HepG2 (cell line): ENCODE results near the gene KIFC1. TPM values are rescaled to one million over a fixed set of nuclear protein-coding genes. Genes with fewer than 3 reads are reported as not detected.

Source experiments
- ATAC-seq: fragments of 200-7000 bp; cut with Tn5 transposase; 3 replicates; pipeline ENCODE4 v1.9.1; 2020; ENCODE audit warnings: mild to moderate bottlenecking, moderate library complexity
- BruUV-seq: library from RNA; stranded (reverse); fragments of 400-500 nt; replicated peaks from 2 replicates; lab custom pipeline; 2021; lab: Mats Ljungman, UMichigan
- CTCF ChIA-PET: fragments of 300-600 bp; formaldehyde crosslinking; extraction: SDS; loops from one replicate; lab custom pipeline; 2021; ENCODE audit warnings: low total read pairs, inconsistent platforms, low intra/inter-chr PET ratio; lab: Yijun Ruan, JAX
- POLR2A ChIA-PET: fragments of 350-600 bp; sonication (Branson Sonifier 250); formaldehyde crosslinking; loops from one replicate; lab custom pipeline; 2020; ENCODE audit warnings: antibody characterized with exemption, inconsistent platforms; lab: Yijun Ruan, JAX
- DNase-seq: peaks from one replicate; pipeline ENCODE4 v3.0.0-alpha.2; 2015; ENCODE audit warnings: low spot score
- FAIRE-seq: peaks from 3 replicates; lab custom pipeline; 2011; peaks lifted over from hg19 to GRCh38; lab: Jason Lieb, UNC
- H2AFZ ChIP-seq: one replicate; pipeline ENCODE4 v1.6.1; 2011; ENCODE audit warnings: low read length, inconsistent platforms
- H3K27ac ChIP-seq: fragments of 300-600 bp; 3 replicates; pipeline ENCODE4 v1.8.0; 2011; ENCODE audit warnings: mixed run types, mild to moderate bottlenecking, mixed read lengths, low read length, inconsistent platforms; ENCODE audit not compliant: insufficient read depth; ENCODE audit errors: extremely low read length
- H3K27me3 ChIP-seq, 2 experiments: fragments of 200-600 bp in 1 of 2; 2 replicates in 1 of 2; 3 replicates in 1 of 2; pipeline versions ENCODE4 v1.6.0 to v1.8.0; 2011; ENCODE audit warnings: low read length in 2 of 2, mild to moderate bottlenecking in 2 of 2, moderate library complexity in 2 of 2, inconsistent platforms in 1 of 2; ENCODE audit not compliant: insufficient read depth in 2 of 2, control insufficient read depth in 1 of 2
- H3K36me3 ChIP-seq, 2 experiments: fragments of 200-600 bp in 1 of 2; replicated peaks in 1 of 2; 2 replicates in 1 of 2; 3 replicates in 1 of 2; pipeline versions ENCODE4 v1.5.1 to v1.8.0; 2011; ENCODE audit warnings: low read length in 2 of 2, inconsistent platforms in 1 of 2; ENCODE audit not compliant: insufficient read depth in 2 of 2, control insufficient read depth in 1 of 2
- H3K4me1 ChIP-seq: 2 replicates; pipeline ENCODE4 v1.5.1; 2012; ENCODE audit warnings: low read length, inconsistent platforms; ENCODE audit not compliant: insufficient read depth
- H3K4me2 ChIP-seq: 2 replicates; pipeline ENCODE4 v1.6.0; 2011; ENCODE audit warnings: low read depth, low read length, inconsistent platforms
- H3K4me3 ChIP-seq, 3 experiments: fragments of 200-600 bp in 1 of 3; sonication (generic), shearing (Covaris generic) in 1 of 3; replicated peaks in 1 of 3; 2 replicates each; pipeline ENCODE4 v1.5.1; 2011 to 2016; ENCODE audit warnings: low read length in 3 of 3, inconsistent platforms in 2 of 3, low read depth in 2 of 3, mild to moderate bottlenecking in 2 of 3, control low read depth in 1 of 3, mixed read lengths in 1 of 3; ENCODE audit not compliant: insufficient read depth in 1 of 3
- H3K79me2 ChIP-seq: one replicate; pipeline ENCODE4 v1.6.1; 2011; ENCODE audit warnings: low read length, inconsistent platforms; ENCODE audit not compliant: insufficient read depth
- H3K9ac ChIP-seq: 2 replicates; pipeline ENCODE4 v1.6.0; 2011; ENCODE audit warnings: mild to moderate bottlenecking, low read depth, low read length, inconsistent platforms; ENCODE audit not compliant: insufficient read depth
- H3K9me3 ChIP-seq: 2 replicates; pipeline ENCODE4 v1.5.1; 2012; ENCODE audit warnings: mild to moderate bottlenecking, low read length
- H4K20me1 ChIP-seq: 2 replicates; pipeline ENCODE4 v1.6.0; 2011; ENCODE audit warnings: inconsistent platforms, mild to moderate bottlenecking, low read length, moderate library complexity; ENCODE audit not compliant: insufficient read depth
- ATF1 ChIP-seq: IDR thresholded peaks from 2 replicates; pipeline ENCODE4 v1.6.1; 2016; ENCODE audit warnings: mild to moderate bottlenecking, control low read depth
- FLYWCH1 ChIP-seq: sonication (generic); formaldehyde crosslinking; IDR thresholded peaks from 2 replicates; pipeline ENCODE4 v1.8.1; 2023; ENCODE audit warnings: mild to moderate bottlenecking, missing genetic modification reagents
- GABPA ChIP-seq, 2 experiments: IDR thresholded peaks; 2 replicates each; pipeline ENCODE4 v1.6.1; 2011 to 2016; ENCODE audit warnings: low read depth in 2 of 2, low read length in 1 of 2, missing biosample characterization in 1 of 2, missing genetic modification characterization in 1 of 2
- KDM4B ChIP-seq: sonication (generic); formaldehyde crosslinking; IDR thresholded peaks from 2 replicates; pipeline ENCODE4 v1.4.0; 2020; ENCODE audit warnings: missing genetic modification reagents
- NR2C2 ChIP-seq: sonication (generic); formaldehyde crosslinking; IDR thresholded peaks from 2 replicates; pipeline ENCODE4 v1.4.0; 2020; ENCODE audit warnings: missing genetic modification reagents, mild to moderate bottlenecking, moderate library complexity, borderline replicate concordance
- SMYD3 ChIP-seq: sonication (generic); formaldehyde crosslinking; IDR thresholded peaks from 2 replicates; pipeline ENCODE4 v1.8.1; 2023; ENCODE audit warnings: mild to moderate bottlenecking, missing genetic modification reagents
- SUZ12 ChIP-seq: fragments of 150-350 bp; IDR thresholded peaks from 2 replicates; pipeline ENCODE4 v1.6.1; 2014; ENCODE audit warnings: low read depth, low read length
- YY1 ChIP-seq: IDR thresholded peaks from 2 replicates; pipeline ENCODE4 v1.6.1; 2011; ENCODE audit warnings: low read length, low read depth, moderate library complexity, mild to moderate bottlenecking; ENCODE audit not compliant: insufficient read depth, insufficient replicate concordance
- ZFP37 ChIP-seq: sonication (generic); formaldehyde crosslinking; IDR thresholded peaks from 2 replicates; pipeline ENCODE4 v1.4.0; 2020; ENCODE audit warnings: missing genetic modification reagents, borderline replicate concordance
- ZNF256 ChIP-seq: sonication (generic); formaldehyde crosslinking; conservative IDR thresholded peaks from 2 replicates; pipeline ENCODE4 v1.4.0; 2020; ENCODE audit warnings: missing genetic modification reagents
- ZNF274 ChIP-seq: sonication (generic); formaldehyde crosslinking; IDR thresholded peaks from 2 replicates; pipeline ENCODE4 v1.5.1; 2020; ENCODE audit warnings: mild to moderate bottlenecking, missing genetic modification reagents
- ZNF549 ChIP-seq: sonication (generic); formaldehyde crosslinking; IDR thresholded peaks from 2 replicates; pipeline ENCODE4 v1.5.0; 2020; ENCODE audit warnings: missing genetic modification reagents
- ZNF670 ChIP-seq: sonication (generic); formaldehyde crosslinking; IDR thresholded peaks from 2 replicates; pipeline ENCODE4 v1.8.0; 2022; ENCODE audit warnings: mild to moderate bottlenecking, missing genetic modification reagents, borderline replicate concordance
- ZSCAN9 ChIP-seq: IDR thresholded peaks from 2 replicates; pipeline ENCODE4 v1.6.1; 2016; ENCODE audit warnings: borderline replicate concordance
- WGBS: methylation state at CpG from one replicate; pipeline ENCODE4 v1.1.6; 2017; ENCODE audit warnings: low lambda C conversion rate; 5-methylcytosine and 5-hydroxymethylcytosine counted together
- in situ Hi-C: cut with HindIII; loops from 2 replicates; pipeline ENCODE4 v1.10.0; 2017; ENCODE audit warnings: low pct_unique_long_range_greater_than_20kb; ENCODE audit not compliant: extremely low pct_ligation_motif_present
- intact Hi-C: fragments of 100-400 bp; cut with micrococcal nuclease; formaldehyde crosslinking; loops from one replicate; pipeline ENCODE4 v1.10.0; 2022; ENCODE audit not compliant: unreplicated experiment
- polyA plus RNA-seq, 8 experiments: library from polyadenylated mRNA; depleted of rRNA in 3 of 8; stranded (reverse) in 7 of 8; unstranded in 1 of 8; fragments of >200 nt; fragmentation: Illumina TruSeq in 4 of 8; extraction: Trizol in 4 of 8; gene quantifications; 2 replicates each; pipeline versions ENCODE4 v1.2.1 to v1.2.3, GENCODE V29; 2011 to 2016; ENCODE audit warnings: low read depth in 4 of 8, missing spikeins in 1 of 8, mixed read lengths in 1 of 8; ENCODE audit not compliant: insufficient read depth in 1 of 8
- total RNA-seq, 5 experiments: library from RNA; depleted of rRNA; stranded (reverse); fragments of >200 nt; fragmentation: Illumina TruSeq; extraction: Trizol; gene quantifications; 2 replicates each; pipeline ENCODE4 v1.2.3, GENCODE V29; 2016; ENCODE audit warnings: low read depth in 1 of 5
- TF ChIP-seq, protein P1 (sequence below): sonication (generic); formaldehyde crosslinking; IDR thresholded peaks from 2 replicates; pipeline ENCODE4 v1.4.0; 2020; ENCODE audit warnings: mild to moderate bottlenecking, missing genetic modification reagents
- TF ChIP-seq, protein P2 (sequence below): sonication (generic); formaldehyde crosslinking; IDR thresholded peaks from 2 replicates; pipeline ENCODE4 v1.9.0; 2022; ENCODE audit warnings: missing genetic modification reagents, mild to moderate bottlenecking, borderline replicate concordance
- TF ChIP-seq, protein P3 (sequence below): sonication (generic); formaldehyde crosslinking; IDR thresholded peaks from 2 replicates; pipeline ENCODE4; 2020; ENCODE audit warnings: missing genetic modification reagents, mild to moderate bottlenecking, borderline replicate concordance

KIFC1 gene
- total and polyA plus RNA-seq, 2 of the 13 experiments (the other 11 are each of a cell fraction or from before 2014, with no cell fraction given) = 25.0 to 45.5 TPM

GRCh38 chr6:33344701-33345697 lies 46.6 kb upstream of the KIFC1 start:
- Histone ChIP-seq H3K4me2 (peak overlapping the region; percentile 56), H3K4me1 (peaks cover 5% of the 10 kb centered on the region; the same call in 1 of the 2 replicates), H3K4me3 (0 out of 6 replicates have a peak overlapping the region, but pooled peaks of 1 of the 3 experiments have one; percentile 6), H2AFZ (no peak overlapping the region), H3K79me2 (no peaks in the 10 kb centered on the region), H4K20me1 (no peaks in the 10 kb centered on the region), H3K36me3 (no peaks in the 10 kb centered on the region), H3K9me3 (no peaks in the 10 kb centered on the region), H3K27me3 (peaks cover 0 to 39% of the 10 kb centered on the region in 2 experiments; a peak in 2 of 5 replicates), H3K9ac (no peak overlapping the region), H3K27ac (no peak overlapping the region)
- ATAC-seq = peak; percentile 61
- ChIA-PET CTCF (interaction anchor here (0.8 to 3.7 kb wide), 2 partner anchors 45 to 64 kb away, joined by 3 to 37 read pairs; no protein-coding TSS in a partner anchor), POLR2A (interaction anchor here (1.2 to 2.1 kb wide), 3 partner anchors 27 to 95 kb away, joined by 4 read pairs; partner anchors contain the start of gene ZBTB22)
- peak; percentile 69 for DNase-seq
- in situ Hi-C loops (no loop called here), intact Hi-C loops (loop anchor here (1.0 kb wide), 2 partner anchors 33 to 65 kb away; no protein-coding TSS in a partner anchor)
- no peak for FAIRE-seq
- 14% methylated on average over 22 of the region's 22 CpGs for WGBS
- no TSS peak for BruUV-seq
- TF ChIP-seq, protein P1, sequence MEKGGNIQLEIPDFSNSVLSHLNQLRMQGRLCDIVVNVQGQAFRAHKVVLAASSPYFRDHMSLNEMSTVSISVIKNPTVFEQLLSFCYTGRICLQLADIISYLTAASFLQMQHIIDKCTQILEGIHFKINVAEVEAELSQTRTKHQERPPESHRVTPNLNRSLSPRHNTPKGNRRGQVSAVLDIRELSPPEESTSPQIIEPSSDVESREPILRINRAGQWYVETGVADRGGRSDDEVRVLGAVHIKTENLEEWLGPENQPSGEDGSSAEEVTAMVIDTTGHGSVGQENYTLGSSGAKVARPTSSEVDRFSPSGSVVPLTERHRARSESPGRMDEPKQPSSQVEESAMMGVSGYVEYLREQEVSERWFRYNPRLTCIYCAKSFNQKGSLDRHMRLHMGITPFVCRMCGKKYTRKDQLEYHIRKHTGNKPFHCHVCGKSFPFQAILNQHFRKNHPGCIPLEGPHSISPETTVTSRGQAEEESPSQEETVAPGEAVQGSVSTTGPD (CRISPR knock-in tag) = no peak
- no peak for TF ChIP-seq ZNF256 (CRISPR knock-in tag)
- no peak for TF ChIP-seq ZSCAN9 (CRISPR knock-in tag)
- no peak for TF ChIP-seq ATF1 (CRISPR knock-in tag)
- TF ChIP-seq ZNF274 = no peak
- TF ChIP-seq, protein P2, sequence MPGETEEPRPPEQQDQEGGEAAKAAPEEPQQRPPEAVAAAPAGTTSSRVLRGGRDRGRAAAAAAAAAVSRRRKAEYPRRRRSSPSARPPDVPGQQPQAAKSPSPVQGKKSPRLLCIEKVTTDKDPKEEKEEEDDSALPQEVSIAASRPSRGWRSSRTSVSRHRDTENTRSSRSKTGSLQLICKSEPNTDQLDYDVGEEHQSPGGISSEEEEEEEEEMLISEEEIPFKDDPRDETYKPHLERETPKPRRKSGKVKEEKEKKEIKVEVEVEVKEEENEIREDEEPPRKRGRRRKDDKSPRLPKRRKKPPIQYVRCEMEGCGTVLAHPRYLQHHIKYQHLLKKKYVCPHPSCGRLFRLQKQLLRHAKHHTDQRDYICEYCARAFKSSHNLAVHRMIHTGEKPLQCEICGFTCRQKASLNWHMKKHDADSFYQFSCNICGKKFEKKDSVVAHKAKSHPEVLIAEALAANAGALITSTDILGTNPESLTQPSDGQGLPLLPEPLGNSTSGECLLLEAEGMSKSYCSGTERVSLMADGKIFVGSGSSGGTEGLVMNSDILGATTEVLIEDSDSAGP (CRISPR knock-in tag) = no peak
- no peak for TF ChIP-seq ZNF549 (CRISPR knock-in tag)
- TF ChIP-seq SUZ12 = no peak
- TF ChIP-seq ZNF670 (CRISPR knock-in tag) = no peak
- TF ChIP-seq, protein P3, sequence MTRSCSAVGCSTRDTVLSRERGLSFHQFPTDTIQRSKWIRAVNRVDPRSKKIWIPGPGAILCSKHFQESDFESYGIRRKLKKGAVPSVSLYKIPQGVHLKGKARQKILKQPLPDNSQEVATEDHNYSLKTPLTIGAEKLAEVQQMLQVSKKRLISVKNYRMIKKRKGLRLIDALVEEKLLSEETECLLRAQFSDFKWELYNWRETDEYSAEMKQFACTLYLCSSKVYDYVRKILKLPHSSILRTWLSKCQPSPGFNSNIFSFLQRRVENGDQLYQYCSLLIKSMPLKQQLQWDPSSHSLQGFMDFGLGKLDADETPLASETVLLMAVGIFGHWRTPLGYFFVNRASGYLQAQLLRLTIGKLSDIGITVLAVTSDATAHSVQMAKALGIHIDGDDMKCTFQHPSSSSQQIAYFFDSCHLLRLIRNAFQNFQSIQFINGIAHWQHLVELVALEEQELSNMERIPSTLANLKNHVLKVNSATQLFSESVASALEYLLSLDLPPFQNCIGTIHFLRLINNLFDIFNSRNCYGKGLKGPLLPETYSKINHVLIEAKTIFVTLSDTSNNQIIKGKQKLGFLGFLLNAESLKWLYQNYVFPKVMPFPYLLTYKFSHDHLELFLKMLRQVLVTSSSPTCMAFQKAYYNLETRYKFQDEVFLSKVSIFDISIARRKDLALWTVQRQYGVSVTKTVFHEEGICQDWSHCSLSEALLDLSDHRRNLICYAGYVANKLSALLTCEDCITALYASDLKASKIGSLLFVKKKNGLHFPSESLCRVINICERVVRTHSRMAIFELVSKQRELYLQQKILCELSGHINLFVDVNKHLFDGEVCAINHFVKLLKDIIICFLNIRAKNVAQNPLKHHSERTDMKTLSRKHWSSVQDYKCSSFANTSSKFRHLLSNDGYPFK = no peak
- TF ChIP-seq KDM4B = no peak
- no peak for TF ChIP-seq YY1
- no peak for TF ChIP-seq FLYWCH1
- no peak for TF ChIP-seq NR2C2
- no peak for TF ChIP-seq ZFP37 (CRISPR knock-in tag)
- TF ChIP-seq SMYD3 = no peak
- TF ChIP-seq GABPA (IDR thresholded peaks at IDR 0.05; ENCODE audit: low read depth, low read length) = no peak
- 0 out of 2 replicates have a peak, but pooled peaks have one; percentile 26 for TF ChIP-seq GABPA (CRISPR knock-in tag; IDR thresholded peaks at IDR 0.05; ENCODE audit: low read depth)
